ENCODE results near the gene LSAMP. TPM values are rescaled to one million over a fixed set of nuclear protein-coding genes. Genes with fewer than 3 reads are reported as not detected.

The LSAMP gene
- total and polyA plus RNA-seq, 2 experiments from 2014 or later: 2.0 to 2.9 TPM

DNA sequence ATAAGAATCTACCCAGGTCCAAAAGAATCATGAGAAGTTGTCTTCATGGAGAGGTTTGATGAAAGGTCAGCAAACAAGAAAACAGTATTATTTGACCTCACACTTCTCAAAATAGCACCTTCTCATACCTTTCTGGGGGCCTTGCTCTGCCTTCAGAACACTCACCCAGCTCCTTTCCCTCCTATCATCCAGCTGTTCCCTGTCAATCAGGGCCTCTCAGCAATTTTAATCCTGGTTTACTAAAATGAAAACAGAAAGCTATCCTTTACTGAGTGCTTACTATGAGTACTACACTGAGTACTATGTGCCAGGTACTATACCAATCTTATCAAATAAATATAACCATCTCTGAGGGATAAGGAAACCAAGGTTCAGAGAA lies 683.4 kb downstream of the LSAMP start:
- DNase-seq (ENCODE audit: low spot score) (no peak), ATAC-seq (no peak)
- Histone ChIP-seq H3K27me3 (ENCODE audit: insufficient read depth) (no peaks in the 10 kb centered on the region), H2AFZ (no peak overlapping the region), H3K36me3 (ENCODE audit: insufficient read depth) (no peaks in the 10 kb centered on the region), H4K20me1 (replicated peaks; ENCODE audit: insufficient read depth) (no peaks in the 10 kb centered on the region), H3K79me2 (replicated peaks; ENCODE audit: insufficient read depth) (no peaks in the 10 kb centered on the region), H3K27ac (ENCODE audit: low read depth) (no peak overlapping the region), H3F3A (replicated peaks; ENCODE audit: low read depth) (no peaks in the 10 kb centered on the region), H3K4me3 (no peak overlapping the region), H3K4me2 (no peak overlapping the region), H3K9me2 (ENCODE audit: insufficient read depth) (no peaks in the 10 kb centered on the region), H3K4me1 (ENCODE audit: insufficient read depth) (0 out of 2 replicates have a peak, but pooled peaks cover 7% of the 10 kb centered on the region)
- no peak overlapping the region for H3K4me3 Mint-ChIP-seq
- no peaks in the 10 kb centered on the region for H3K9me3 Mint-ChIP-seq
- H3K27ac Mint-ChIP-seq: no peak overlapping the region
- TF ChIP-seq NANOG (IDR thresholded peaks at IDR 0.05; ENCODE audit: borderline replicate concordance) (no peak), ZNF114 (CRISPR knock-in tag; IDR thresholded peaks at IDR 0.05) (no peak), CTCF (conservative IDR thresholded peaks at IDR 0.05; ENCODE audit: low read depth in 2 of 2) (no peak), ZNF331 (CRISPR knock-in tag; IDR thresholded peaks at IDR 0.05; ENCODE audit: low read depth) (no peak), STAT1 (IDR thresholded peaks at IDR 0.05; ENCODE audit: unreplicated experiment) (no peak), EZH2phosphoT487 (IDR thresholded peaks at IDR 0.05; ENCODE audit: unreplicated experiment) (no peak), POLR2AphosphoS5 (IDR thresholded peaks at IDR 0.05; ENCODE audit: low read depth) (no peak), ZNF462 (CRISPR knock-in tag; IDR thresholded peaks at IDR 0.05) (no peak), EZH2 (IDR thresholded peaks at IDR 0.05; ENCODE audit: low read depth, unreplicated experiment) (no peak), CREB1 (CRISPR knock-in tag; IDR thresholded peaks at IDR 0.05; ENCODE audit: low read depth) (no peak), JUNB (IDR thresholded peaks at IDR 0.05; ENCODE audit: unreplicated experiment) (no peak), ETS1 (IDR thresholded peaks at IDR 0.05) (no peak)
- TF ChIP-seq, protein P1, sequence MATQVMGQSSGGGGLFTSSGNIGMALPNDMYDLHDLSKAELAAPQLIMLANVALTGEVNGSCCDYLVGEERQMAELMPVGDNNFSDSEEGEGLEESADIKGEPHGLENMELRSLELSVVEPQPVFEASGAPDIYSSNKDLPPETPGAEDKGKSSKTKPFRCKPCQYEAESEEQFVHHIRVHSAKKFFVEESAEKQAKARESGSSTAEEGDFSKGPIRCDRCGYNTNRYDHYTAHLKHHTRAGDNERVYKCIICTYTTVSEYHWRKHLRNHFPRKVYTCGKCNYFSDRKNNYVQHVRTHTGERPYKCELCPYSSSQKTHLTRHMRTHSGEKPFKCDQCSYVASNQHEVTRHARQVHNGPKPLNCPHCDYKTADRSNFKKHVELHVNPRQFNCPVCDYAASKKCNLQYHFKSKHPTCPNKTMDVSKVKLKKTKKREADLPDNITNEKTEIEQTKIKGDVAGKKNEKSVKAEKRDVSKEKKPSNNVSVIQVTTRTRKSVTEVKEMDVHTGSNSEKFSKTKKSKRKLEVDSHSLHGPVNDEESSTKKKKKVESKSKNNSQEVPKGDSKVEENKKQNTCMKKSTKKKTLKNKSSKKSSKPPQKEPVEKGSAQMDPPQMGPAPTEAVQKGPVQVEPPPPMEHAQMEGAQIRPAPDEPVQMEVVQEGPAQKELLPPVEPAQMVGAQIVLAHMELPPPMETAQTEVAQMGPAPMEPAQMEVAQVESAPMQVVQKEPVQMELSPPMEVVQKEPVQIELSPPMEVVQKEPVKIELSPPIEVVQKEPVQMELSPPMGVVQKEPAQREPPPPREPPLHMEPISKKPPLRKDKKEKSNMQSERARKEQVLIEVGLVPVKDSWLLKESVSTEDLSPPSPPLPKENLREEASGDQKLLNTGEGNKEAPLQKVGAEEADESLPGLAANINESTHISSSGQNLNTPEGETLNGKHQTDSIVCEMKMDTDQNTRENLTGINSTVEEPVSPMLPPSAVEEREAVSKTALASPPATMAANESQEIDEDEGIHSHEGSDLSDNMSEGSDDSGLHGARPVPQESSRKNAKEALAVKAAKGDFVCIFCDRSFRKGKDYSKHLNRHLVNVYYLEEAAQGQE (IDR thresholded peaks at IDR 0.05; ENCODE audit: unreplicated experiment): no peak
- H3K27me3 Mint-ChIP-seq (ENCODE audit: insufficient read depth, low read depth, poor library complexity): no peaks in the 10 kb centered on the region
- H3K4me1 Mint-ChIP-seq: peaks cover 11% of the 10 kb centered on the region; the same call in 2 of the 3 replicates
- H3K36me3 Mint-ChIP-seq (ENCODE audit: low read depth): no peaks in the 10 kb centered on the region
